ENCODE measurements around the gene LDB3. TPM values are rescaled to one million over a fixed set of nuclear protein-coding genes. Genes with fewer than 3 reads are reported as not detected.

The LDB3 gene
- total RNA-seq, 2 donors from 2014 or later, result 0.11 to 0.35 TPM

GRCh38 chr10:86659161-86659691 lies 9.1 kb upstream of the LDB3 start:
- no peaks in the 10 kb centered on the region for H3K27me3 Mint-ChIP-seq (ENCODE audit: insufficient read depth)
- Histone ChIP-seq H3K27me3 (ENCODE audit: control insufficient read depth, insufficient read depth, low read length, poor library complexity, severe bottlenecking) (no peaks in the 10 kb centered on the region), H3K9me3 (ENCODE audit: control insufficient read depth, low read length) (no peaks in the 10 kb centered on the region), H3K9ac (ENCODE audit: extremely low read depth, low read length, poor library complexity, severe bottlenecking) (no peak overlapping the region), H3K4me3 (ENCODE audit: low read length) (no peak overlapping the region), H3K27ac (ENCODE audit: low read depth, low read length) (no peak overlapping the region), H3K4me1 (ENCODE audit: control insufficient read depth, insufficient read depth, low read length) (no peaks in the 10 kb centered on the region), H3K36me3 (ENCODE audit: control insufficient read depth, insufficient read depth, low read length) (no peaks in the 10 kb centered on the region)
- peak; percentile 29 for DNase-seq
- H3K4me3 Mint-ChIP-seq, result no peak overlapping the region
- H3K4me1 Mint-ChIP-seq, result no peaks in the 10 kb centered on the region
- WGBS, 2 experiments (ENCODE audit: insufficient coverage in 1 of 2, insufficient read length in 1 of 2), result 88 to 97% methylated on average over 6 to 19 of the region's 19 CpGs
- H3K27ac Mint-ChIP-seq, result no peak overlapping the region
- TF ChIP-seq, protein P1, sequence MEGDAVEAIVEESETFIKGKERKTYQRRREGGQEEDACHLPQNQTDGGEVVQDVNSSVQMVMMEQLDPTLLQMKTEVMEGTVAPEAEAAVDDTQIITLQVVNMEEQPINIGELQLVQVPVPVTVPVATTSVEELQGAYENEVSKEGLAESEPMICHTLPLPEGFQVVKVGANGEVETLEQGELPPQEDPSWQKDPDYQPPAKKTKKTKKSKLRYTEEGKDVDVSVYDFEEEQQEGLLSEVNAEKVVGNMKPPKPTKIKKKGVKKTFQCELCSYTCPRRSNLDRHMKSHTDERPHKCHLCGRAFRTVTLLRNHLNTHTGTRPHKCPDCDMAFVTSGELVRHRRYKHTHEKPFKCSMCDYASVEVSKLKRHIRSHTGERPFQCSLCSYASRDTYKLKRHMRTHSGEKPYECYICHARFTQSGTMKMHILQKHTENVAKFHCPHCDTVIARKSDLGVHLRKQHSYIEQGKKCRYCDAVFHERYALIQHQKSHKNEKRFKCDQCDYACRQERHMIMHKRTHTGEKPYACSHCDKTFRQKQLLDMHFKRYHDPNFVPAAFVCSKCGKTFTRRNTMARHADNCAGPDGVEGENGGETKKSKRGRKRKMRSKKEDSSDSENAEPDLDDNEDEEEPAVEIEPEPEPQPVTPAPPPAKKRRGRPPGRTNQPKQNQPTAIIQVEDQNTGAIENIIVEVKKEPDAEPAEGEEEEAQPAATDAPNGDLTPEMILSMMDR (conservative IDR thresholded peaks at IDR 0.05), result no peak
- no peaks in the 10 kb centered on the region for H3K36me3 Mint-ChIP-seq (ENCODE audit: low read depth)
- H3K9me3 Mint-ChIP-seq, result no peaks in the 10 kb centered on the region

GRCh38 chr10:86659721-86660453 lies 8.4 kb upstream of the LDB3 start:
- H3K4me1 Mint-ChIP-seq, result peaks cover 2% of the 10 kb centered on the region
- no peak overlapping the region for H3K27ac Mint-ChIP-seq
- no peaks in the 10 kb centered on the region for H3K9me3 Mint-ChIP-seq
- H3K4me3 Mint-ChIP-seq, result no peak overlapping the region
- Histone ChIP-seq H3K27ac (ENCODE audit: low read depth, low read length) (no peak overlapping the region), H3K9me3 (ENCODE audit: control insufficient read depth, low read length) (no peaks in the 10 kb centered on the region), H3K36me3 (ENCODE audit: control insufficient read depth, insufficient read depth, low read length) (no peaks in the 10 kb centered on the region), H3K4me3 (ENCODE audit: low read length) (no peak overlapping the region), H3K4me1 (ENCODE audit: control insufficient read depth, insufficient read depth, low read length) (peaks cover 2% of the 10 kb centered on the region), H3K27me3 (ENCODE audit: control insufficient read depth, insufficient read depth, low read length, poor library complexity, severe bottlenecking) (no peaks in the 10 kb centered on the region), H3K9ac (ENCODE audit: extremely low read depth, low read length, poor library complexity, severe bottlenecking) (no peak overlapping the region)
- DNase-seq, result peak; percentile 48
- no peaks in the 10 kb centered on the region for H3K36me3 Mint-ChIP-seq (ENCODE audit: low read depth)
- no peaks in the 10 kb centered on the region for H3K27me3 Mint-ChIP-seq (ENCODE audit: insufficient read depth)
- TF ChIP-seq, protein P1 (conservative IDR thresholded peaks at IDR 0.05), result no peak
- WGBS, 2 experiments (ENCODE audit: insufficient coverage in 1 of 2, insufficient read length in 1 of 2), result 81 to 89% methylated on average over 9 to 17 of the region's 17 CpGs

GRCh38 chr10:86661161-86662025 lies 6.9 kb upstream of the LDB3 start:
- H3K4me3 Mint-ChIP-seq, result no peak overlapping the region
- peaks cover 6% of the 10 kb centered on the region for H3K4me1 Mint-ChIP-seq
- WGBS, 2 experiments (ENCODE audit: insufficient coverage in 1 of 2, insufficient read length in 1 of 2), result 88 to 90% methylated on average over 10 to 17 of the region's 17 CpGs
- no peak overlapping the region for H3K27ac Mint-ChIP-seq
- H3K4me1 ChIP-seq (ENCODE audit: control insufficient read depth, insufficient read depth, low read length), result peaks cover 4% of the 10 kb centered on the region
- no peak overlapping the region for H3K9ac ChIP-seq (ENCODE audit: extremely low read depth, low read length, poor library complexity, severe bottlenecking)
- no peaks in the 10 kb centered on the region for H3K36me3 Mint-ChIP-seq (ENCODE audit: low read depth)
- H3K9me3 Mint-ChIP-seq, result no peaks in the 10 kb centered on the region
- no peaks in the 10 kb centered on the region for H3K36me3 ChIP-seq (ENCODE audit: control insufficient read depth, insufficient read depth, low read length)
- TF ChIP-seq, protein P1 (conservative IDR thresholded peaks at IDR 0.05), result no peak
- DNase-seq, result peak; percentile 45
- H3K27ac ChIP-seq (ENCODE audit: low read depth, low read length), result no peak overlapping the region
- H3K27me3 ChIP-seq (ENCODE audit: control insufficient read depth, insufficient read depth, low read length, poor library complexity, severe bottlenecking), result no peaks in the 10 kb centered on the region
- no peaks in the 10 kb centered on the region for H3K27me3 Mint-ChIP-seq (ENCODE audit: insufficient read depth)
- H3K4me3 ChIP-seq (ENCODE audit: low read length), result no peak overlapping the region
- no peaks in the 10 kb centered on the region for H3K9me3 ChIP-seq (ENCODE audit: control insufficient read depth, low read length)
